ENCODE data around the gene ZKSCAN5.
"Not testable (repeated sequence)": the region's sequence is repeated elsewhere in the genome, so short reads cannot be mapped to it uniquely, and the experiment has no call there.

Gene ZKSCAN5

DNA sequence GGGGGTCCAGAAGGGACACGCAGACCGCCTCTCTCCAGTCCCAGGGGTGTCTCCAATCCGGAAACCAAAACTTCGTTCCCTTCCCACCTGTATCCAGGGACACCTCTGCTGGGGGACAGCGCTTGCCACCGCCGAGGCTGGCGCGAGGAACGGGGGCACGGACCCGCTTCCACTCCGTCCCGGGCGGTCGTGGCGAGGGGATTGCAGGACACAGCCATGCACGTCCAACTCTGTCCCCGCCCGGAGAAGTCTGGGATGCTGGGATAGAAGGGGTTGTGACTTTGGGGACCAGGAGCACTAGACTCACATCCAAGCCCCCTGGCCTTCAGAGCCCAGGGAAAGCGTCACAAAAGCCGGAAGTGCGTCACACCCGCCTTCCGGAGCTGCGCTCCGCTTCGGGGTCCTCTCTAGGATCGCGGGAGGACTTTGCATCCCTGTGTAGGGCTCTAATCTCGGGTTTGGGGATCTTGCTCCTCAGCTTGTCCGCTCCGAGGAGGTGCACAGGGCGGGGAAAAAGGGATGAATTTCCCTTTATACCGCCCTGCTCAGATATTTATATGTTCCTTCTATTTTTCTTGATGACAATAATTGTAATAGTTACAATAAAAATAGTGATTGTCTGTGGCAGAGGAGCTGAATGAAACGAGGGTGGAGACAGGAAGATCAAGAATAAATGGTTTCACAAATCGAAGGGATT lies 47.5 kb downstream of the ZKSCAN5 start, which contains the start of gene FAM200A:
FAM200A (minus strand) TSS at position 348 of the 697 bp plus-strand sequence. CDS start 3,707 bp downstream, outside the sequence.
- in situ Hi-C loops (cut with MboI; ENCODE audit: low sequenced_read_pairs): no loop called here

DNA sequence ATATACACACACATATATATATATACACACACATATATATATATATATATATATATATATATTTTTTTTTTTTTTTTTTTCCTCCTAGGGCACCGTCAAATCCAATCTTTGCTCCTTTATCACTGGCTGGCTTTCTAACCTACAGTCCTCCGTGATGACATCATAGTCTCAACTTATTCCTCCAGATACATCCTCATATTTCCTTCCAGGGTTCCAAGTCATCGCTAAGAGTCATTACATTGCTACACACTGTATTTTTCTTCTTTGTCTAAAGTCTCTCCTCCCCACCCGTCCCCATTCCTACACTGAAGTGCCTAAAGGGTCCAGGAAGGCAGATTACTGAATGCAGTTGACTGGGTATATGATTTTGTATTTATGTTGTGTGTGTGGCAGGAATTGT lies 48.6 kb downstream of the ZKSCAN5 start:
- in situ Hi-C loops (cut with MboI; ENCODE audit: low sequenced_read_pairs): no loop called here

DNA sequence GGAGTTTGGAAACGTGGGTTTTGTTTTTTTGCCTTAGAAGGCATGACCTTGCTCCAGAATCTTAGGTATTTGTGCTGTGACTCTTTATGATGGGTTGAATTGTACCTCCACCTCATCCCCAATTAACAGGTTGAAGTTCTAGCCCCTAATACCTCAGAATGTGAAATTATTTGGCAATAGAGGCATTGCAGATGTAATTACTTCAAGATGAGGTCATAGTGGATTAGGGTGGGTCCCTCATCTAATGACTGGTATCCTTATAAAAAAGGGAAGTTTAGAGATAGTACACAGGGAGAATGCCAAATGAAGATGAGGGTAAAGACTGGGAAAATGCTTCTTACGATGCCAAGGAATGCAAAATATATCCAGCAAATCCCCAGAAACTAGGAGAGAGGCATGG lies 50.5 kb downstream of the ZKSCAN5 start:
- in situ Hi-C loops (cut with MboI; ENCODE audit: low sequenced_read_pairs): no loop called here

DNA sequence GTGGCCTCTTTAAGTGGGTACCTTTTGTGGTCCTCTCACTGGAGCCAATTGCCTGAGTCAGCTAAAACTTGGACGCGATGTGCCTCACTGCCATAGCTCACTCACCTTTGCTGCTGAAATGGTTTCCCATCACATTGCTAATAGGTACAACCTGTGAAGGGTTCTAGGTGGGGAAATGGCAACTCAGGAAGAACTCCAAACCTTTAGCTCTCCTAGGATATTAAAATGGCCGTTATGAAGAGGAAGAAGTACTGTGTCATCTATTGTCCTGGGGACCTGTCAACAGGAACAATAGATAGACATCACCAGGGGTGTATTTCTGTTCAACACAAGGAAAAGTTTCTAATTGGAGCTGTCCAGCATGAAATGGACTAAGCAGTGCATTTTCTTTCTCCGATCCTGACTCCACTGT lies 52.7 kb downstream of the ZKSCAN5 start:
- in situ Hi-C loops (cut with MboI; ENCODE audit: low sequenced_read_pairs): no loop called here

DNA sequence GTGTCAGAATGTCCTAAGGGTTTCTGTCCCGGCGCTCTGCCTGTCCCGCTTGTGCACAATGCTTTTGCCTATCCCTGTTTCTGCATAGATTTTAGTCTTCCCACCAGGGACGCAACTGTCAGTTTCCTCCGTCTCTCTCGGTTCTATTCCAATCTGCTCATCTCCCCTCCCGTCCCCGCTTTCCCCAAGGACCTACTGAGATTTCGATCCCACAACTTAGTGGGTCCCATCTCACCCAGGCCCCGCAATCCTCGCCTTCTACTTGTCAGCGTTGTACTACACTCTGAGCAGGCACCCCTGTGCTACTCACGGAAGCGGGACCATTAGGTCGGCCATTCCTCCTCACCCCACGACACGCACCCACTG lies 53.5 kb downstream of the ZKSCAN5 start:
- in situ Hi-C loops (cut with MboI; ENCODE audit: low sequenced_read_pairs): no loop called here

DNA sequence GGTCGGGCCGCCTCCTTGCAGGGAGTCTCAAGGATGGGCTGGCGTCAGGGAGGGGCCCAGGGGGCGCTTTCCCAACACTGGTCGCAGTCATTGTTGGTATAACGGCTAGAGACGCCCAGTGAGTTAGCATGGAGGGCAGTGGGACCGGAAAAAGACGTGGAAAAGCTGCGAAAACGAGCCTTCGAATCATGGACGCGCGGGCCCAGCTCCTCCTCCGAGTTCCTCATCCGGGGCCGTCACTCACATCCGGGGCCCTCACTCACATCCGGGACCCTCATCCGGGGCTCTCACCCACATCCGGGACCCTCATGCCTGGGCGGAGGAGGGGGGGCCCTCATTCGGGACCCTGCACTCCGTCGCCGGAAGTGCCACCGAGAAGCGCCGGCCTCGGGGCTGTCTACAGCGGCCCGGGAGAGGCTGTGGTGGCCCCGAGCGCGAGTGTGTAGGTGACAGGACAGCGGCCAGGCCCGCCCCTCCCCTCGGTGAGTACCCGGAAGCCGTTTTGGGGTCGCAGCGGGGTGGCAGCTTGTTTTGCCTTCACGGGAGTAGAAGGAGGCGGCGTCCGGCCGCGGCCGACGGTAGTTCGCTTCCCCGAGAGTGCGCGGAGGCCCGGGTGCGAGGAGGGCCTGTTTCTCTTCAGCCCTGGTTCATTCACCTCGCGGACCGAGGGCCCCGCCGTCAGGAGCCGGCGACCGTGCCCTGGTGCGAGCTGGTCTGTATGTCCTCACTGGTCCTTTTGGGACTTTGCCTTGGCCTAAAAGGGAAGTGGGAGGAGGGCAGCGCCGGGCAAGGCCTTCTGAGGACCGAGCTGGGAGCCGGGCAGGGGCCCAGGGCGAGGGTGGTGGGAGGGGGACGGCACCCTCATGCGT lies 54.1 kb downstream of the ZKSCAN5 start, which contains the start of gene ZNF655:
ZNF655 (plus strand) TSS at position 337 of the 869 bp plus-strand sequence. CDS start 1,918 bp downstream, outside the sequence.
- in situ Hi-C loops (cut with MboI; ENCODE audit: low sequenced_read_pairs): no loop called here

DNA sequence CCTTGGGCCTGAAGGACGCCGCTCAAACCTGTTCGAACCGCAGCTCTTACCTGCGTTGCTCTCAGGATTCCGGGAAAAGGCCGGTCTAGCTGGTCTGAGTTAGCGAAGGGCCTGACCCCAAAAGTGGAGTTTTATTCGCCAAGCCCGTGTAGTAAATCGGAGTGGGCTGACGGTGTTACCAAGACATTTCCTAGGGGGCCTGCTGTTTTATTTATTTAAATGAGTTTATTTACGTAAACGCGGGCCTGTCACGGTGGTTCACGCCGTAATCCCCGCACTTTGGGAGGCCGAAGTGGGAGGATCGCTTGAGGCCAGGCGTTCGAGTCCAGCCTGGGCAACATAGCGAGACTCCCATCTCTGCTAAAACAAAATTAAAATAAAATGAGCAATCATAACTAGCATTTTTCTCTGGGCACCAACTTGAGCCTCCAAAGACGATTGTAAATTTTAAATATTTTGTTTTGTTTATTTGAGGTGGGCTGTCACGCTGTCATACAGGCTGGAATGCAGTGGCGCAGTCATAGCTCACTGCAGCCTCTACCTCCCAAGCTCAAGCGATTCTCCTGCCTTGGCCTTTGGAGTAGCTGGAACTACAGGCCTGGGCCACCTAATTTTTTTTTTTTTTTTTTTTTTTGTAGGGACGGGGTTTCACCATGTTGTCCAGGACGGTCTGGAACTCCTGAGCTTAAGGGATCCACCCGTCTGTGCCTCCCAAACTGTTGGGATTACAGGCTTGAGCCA lies 54.9 kb downstream of the ZKSCAN5 start:
- in situ Hi-C loops (cut with MboI; ENCODE audit: low sequenced_read_pairs): no loop called here

DNA sequence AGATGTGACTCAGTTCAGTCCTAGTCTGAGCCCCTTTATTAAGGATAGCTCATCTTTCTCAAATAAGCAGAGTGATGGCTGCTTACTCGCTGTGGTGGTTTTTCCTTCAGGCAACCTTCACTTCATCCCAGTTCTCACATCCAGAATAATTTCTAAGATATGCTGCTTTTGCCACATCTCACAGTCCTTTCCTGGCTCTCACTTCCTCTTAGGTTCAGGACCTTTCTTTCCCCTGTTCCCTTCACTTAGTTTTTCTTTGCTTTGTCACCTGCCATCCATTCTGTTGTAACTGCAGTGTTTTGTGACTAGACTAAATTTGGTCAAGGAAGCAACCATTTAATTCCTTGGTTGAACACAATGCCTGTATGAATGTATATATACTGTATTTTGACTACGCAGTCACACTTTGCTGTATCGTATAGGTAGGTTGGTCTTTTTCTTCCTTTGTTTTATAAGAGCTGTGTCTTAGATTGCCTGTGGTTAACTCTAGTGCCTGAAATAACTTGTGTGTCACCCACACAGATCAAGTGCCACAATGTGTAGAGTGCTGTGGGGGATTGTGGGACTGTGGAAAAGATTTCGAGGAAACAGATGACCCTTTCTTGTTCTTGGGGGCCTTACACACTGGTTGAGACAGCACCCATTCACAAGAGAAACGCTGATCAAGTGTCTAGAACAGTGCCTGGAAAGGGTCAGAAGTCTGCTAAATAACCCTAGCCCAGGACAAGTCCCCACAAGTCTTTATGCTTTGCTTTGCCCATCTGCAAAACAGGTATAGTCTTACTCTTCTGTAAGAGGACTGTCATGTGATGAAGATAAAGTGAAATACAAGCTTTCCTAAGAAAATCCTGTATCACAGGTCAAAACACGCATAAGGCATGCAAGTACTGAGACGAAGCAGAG lies 56.6 kb downstream of the ZKSCAN5 start:
- in situ Hi-C loops (cut with MboI; ENCODE audit: low sequenced_read_pairs): no loop called here

DNA sequence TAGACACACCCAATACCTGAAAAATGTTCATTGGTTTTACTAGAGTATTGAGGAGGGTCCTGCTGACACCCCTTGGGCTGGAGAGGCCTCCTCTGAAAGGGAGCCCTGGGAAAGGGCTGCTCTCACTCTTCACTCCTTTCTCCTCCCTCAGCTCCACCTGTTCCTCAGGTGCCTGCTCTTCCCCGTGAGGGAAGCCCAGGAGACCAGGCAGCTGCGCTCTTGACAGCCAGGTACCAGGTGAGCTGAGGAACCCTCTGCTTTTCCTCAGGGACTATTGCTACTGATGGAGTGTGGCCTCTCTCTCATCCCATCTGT lies 57.2 kb downstream of the ZKSCAN5 start:
- in situ Hi-C loops (cut with MboI; ENCODE audit: low sequenced_read_pairs): no loop called here

DNA sequence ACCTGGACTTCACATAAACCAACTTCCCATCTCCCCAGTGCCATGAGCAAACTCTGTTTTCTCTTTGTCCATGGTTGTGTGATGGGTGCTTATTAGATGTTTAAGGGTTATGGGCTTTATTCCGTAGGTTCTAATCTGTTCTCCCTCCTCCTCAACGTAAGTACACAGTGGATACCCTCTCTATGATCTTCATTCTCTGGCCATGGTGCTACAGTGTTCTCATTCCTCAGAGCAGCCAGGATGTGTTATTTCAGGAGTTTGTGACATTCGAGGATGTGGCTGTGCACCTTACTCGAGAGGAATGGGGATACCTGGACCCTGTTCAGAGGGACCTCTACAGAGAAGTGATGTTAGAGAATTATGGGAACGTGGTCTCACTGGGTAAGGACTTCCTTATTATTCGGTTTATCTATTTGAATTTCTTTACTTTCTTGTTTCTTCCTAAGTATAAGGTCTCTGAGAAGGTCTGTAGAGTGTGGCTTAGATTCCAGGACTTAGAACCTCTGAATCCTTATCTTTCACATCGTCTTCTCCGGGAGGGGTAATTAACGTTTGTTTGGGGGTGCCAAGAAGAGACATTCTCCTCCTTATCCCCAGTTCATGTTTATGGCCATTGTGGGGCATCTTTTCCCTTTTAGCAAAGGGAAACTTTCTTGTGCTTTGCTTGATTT lies 57.8 kb downstream of the ZKSCAN5 start:
- in situ Hi-C loops (cut with MboI; ENCODE audit: low sequenced_read_pairs): no loop called here

DNA sequence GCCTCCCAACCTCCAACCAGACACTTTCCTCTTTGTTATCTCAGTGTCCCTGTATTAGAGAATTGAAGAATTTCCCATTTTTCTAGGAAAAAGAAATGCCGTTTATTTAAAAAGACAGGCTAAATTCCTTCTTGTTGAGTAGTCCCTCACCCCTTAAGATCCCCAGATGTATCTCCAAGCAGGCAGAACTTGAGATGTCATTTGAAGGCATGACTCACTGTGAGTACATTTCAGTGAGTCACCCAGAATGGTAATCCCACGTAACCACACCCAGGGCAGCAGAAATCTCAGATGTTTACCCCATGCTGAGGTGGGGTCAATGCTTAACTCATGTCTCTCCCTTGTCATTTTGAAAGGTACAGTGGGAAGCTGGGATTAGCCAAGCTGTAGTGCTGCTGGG lies 58.4 kb downstream of the ZKSCAN5 start:
- in situ Hi-C loops (cut with MboI; ENCODE audit: low sequenced_read_pairs): no loop called here

DNA sequence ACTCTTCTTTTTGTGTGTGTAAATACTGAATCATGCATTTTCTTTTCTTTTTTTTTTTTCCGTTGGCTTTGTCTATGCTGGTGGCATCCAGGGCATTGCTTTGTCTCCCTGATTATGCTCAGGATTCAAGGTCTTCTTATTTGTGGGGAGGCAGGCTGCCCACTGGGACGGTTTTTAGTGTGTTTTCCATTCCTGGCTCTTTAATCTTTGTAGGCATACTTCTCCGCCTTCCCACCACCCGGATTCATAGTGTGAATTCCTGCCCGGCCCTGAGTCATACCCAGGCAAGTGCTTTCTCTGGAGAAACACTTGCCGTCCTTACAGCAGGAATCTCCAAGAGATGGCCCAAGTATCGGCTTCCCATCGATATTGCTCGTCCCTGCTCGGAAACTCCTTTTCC lies 59.2 kb downstream of the ZKSCAN5 start:
- in situ Hi-C loops (cut with MboI; ENCODE audit: low sequenced_read_pairs): no loop called here

DNA sequence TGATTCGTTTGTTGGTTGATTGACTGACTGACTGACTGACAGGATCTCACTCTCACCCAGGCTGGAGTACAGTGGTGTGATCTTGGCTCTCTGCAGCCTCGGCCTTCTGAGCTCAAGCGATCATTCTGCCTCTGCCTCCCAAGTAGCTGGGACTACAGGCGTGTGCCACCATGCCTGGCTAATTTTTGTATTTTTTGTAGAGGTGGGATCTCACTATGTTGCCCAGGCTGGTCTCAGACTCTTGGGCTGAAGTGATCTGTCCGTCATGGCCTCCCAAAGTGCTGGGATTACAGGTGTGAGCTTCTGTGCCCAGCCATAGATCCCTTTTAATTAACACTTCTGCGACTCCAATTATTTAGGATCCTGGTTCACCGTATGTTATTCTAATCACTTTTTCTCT lies 64.3 kb downstream of the ZKSCAN5 start:
- in situ Hi-C loops (cut with MboI; ENCODE audit: low sequenced_read_pairs): not testable (repeated sequence)

DNA sequence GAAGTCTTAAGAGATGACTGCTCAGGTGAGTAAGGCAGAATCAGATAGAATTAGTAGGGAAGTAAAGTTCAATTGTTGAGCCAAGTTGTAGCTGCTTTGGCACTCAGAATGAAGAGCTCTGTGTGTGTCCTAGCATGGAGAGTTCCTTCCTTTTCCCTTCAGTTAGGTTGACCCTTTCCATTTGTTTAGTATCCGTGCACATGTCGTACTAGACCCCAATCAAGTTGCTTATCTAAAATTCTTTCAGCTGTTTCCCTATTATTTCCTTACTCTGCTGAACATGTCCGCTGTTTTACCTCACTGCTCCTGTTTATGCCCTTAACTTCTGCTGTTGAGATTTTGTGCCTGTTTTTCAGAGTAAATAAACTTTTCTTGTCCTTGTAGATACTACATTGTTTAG lies 67.3 kb downstream of the ZKSCAN5 start:
- in situ Hi-C loops (cut with MboI; ENCODE audit: low sequenced_read_pairs): no loop called here

DNA sequence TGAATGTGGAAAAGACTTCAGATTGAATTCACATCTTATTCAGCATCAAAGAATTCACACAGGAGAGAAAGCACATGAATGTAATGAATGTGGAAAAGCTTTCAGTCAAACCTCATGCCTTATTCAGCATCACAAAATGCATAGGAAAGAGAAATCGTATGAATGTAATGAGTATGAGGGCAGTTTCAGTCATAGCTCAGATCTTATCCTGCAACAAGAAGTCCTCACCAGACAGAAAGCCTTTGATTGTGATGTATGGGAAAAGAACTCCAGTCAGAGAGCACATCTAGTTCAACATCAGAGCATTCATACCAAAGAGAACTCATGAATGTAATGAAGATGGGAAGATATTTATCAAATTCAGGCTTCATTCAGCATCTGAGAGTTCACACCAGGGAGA lies 68.8 kb downstream of the ZKSCAN5 start:
- in situ Hi-C loops (cut with MboI; ENCODE audit: low sequenced_read_pairs): no loop called here

DNA sequence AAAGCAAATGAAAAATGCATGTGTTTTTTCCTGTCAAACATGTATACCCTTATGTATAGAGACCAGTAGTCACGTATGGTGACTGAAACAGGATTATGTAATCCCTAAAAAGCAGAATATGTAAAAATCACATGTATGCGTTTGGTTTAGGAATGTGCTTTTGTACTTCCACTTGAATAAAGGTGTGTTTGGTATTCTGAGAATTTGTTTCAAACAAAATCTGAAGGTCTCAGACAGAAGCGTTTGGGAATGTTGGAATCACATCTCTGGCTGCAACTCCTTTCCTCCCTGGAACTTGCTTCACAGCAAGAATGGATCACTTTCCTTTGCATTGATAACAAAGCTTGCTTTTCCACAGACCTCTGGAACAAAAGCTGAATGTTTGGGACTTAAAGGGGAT lies 71.8 kb downstream of the ZKSCAN5 start:
- in situ Hi-C loops (cut with MboI; ENCODE audit: low sequenced_read_pairs): no loop called here

DNA sequence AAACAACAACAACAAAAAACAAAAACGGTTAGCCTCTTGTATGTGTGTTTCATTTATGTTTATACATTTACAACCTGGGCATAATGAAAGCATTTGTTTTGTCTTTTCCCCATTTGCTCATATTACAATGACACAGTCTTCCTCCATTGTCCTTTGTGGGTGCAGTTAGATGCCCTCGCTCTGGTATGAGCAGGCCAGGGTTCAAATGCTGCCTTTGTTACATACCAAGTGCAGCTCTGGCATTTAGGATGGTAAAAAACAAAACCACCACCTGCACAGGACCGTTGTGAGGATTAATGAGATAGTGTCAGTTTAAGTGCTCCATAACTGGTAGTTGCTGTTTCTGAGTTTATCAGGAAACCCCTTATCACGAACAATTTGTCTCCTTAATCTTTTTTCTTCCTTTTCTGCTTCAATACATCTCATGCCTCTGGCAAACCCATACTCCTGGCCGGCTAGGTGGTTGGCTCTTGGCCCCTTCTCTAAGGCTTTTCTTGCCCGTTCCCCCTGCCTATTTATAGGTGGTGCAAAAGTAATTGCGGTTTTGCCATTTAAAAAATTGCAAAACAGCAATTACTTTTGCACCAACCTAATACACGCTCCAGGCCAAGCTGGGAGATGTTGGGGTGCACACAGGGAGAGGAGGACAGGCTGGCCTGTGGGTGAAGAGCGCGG lies 75.0 kb downstream of the ZKSCAN5 start:
- in situ Hi-C loops (cut with MboI; ENCODE audit: low sequenced_read_pairs): no loop called here

DNA sequence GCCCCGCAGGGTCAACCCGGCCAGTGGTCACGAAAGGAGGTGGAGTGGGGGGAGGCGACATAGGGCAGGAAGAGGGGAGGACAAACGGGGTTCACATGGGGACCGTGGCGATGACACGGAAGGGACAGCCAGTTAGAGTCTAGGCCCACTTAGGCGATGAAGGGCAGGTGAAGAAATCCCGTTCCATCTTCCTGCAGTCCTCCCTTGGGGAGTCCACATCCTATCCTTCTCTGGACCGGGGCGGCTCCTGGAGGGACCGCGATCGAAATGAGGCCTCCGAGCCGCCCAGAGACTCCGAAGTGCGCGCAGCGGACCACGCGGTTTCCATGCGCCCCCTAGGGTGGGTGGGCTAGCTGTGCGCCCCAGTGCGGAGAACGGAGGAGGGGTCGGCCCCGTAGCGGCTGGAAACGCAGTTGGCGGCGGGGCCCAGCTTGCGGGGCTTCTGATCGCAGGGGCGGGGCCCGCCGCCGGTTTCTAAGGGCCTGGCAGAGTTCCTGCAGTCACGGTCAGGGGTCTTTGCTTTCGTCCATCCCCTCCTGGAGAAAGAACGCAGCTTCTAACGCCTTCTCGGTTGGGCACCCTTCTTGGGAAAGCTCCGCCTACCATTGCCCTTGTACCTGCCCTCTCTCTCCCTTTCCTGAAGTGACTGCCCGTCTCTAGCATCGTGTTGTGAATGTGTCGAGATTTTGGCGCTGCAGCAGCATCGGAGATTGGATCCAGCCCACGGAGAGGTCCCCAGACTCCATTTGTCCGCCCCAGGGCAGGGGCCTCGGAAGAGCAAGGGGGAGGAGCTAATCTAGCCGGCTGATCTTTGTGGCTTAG lies 75.7 kb downstream of the ZKSCAN5 start:
- in situ Hi-C loops (cut with MboI; ENCODE audit: low sequenced_read_pairs): no loop called here

Data from HL-60/S4 treated with phorbol 12-myristate 13-acetate at 8.2 ng/mL for 4 days and 3 days (cell line).